ENCODE data around the gene MAP2K5. TPM values are rescaled to one million over a fixed set of nuclear protein-coding genes. Genes with fewer than 3 reads are reported as not detected.

The MAP2K5 gene
- total and polyA plus RNA-seq, 4 donors: 3.8 to 6.4 (median 5.6) TPM

DNA sequence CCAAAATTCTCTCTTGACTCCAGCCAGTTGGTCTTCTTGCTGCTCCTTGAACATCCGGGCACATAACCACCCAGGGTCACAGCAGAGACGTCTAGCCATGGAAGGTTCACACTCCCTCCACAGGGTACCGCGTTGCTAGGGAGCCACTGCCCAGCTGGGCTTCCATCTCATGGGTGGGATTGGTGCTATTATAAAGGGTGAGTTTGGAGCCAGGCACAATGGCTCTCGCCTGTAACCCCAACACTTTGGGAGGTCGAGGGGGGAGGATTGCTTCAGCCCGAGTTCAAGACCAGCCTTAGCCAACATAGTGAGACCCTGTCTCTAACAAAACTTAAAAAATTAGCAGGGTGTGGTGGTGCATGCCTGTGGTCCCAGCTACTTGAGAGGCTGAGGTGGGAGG lies 265.3 kb downstream of the MAP2K5 start:
- Histone ChIP-seq H3K27ac (ENCODE audit: low read depth in 1 of 2, low read length in 2 of 2) (no peak overlapping the region), H3K4me1 (ENCODE audit: control insufficient read depth in 4 of 4, insufficient read depth in 4 of 4, low read length in 3 of 4) (no peaks in the 10 kb centered on the region), H3K36me3 (ENCODE audit: control insufficient read depth in 4 of 4, insufficient read depth in 3 of 4, low read depth in 1 of 4, low read length in 3 of 4) (peaks cover 0 to 8% (median 1%) of the 10 kb centered on the region in 4 donors), H3K4me3 (ENCODE audit: low read depth in 1 of 3, low read length in 3 of 3) (no peak overlapping the region), H3K9me3 (ENCODE audit: control insufficient read depth in 4 of 4, low read length in 3 of 4) (no peaks in the 10 kb centered on the region), H3K27me3 (ENCODE audit: control insufficient read depth in 4 of 4, insufficient read depth in 4 of 4, low read length in 3 of 4) (no peaks in the 10 kb centered on the region), H3K9ac (ENCODE audit: low read depth in 1 of 2, low read length in 2 of 2) (no peak overlapping the region)
- DNase-seq (ENCODE audit: low spot score): no peak
- TF ChIP-seq, protein P1, sequence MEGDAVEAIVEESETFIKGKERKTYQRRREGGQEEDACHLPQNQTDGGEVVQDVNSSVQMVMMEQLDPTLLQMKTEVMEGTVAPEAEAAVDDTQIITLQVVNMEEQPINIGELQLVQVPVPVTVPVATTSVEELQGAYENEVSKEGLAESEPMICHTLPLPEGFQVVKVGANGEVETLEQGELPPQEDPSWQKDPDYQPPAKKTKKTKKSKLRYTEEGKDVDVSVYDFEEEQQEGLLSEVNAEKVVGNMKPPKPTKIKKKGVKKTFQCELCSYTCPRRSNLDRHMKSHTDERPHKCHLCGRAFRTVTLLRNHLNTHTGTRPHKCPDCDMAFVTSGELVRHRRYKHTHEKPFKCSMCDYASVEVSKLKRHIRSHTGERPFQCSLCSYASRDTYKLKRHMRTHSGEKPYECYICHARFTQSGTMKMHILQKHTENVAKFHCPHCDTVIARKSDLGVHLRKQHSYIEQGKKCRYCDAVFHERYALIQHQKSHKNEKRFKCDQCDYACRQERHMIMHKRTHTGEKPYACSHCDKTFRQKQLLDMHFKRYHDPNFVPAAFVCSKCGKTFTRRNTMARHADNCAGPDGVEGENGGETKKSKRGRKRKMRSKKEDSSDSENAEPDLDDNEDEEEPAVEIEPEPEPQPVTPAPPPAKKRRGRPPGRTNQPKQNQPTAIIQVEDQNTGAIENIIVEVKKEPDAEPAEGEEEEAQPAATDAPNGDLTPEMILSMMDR (IDR thresholded peaks at IDR 0.05; ENCODE audit: low read depth, low read length, missing input control): no peak
- 97% methylated on average over 7 of the region's 7 CpGs for WGBS

DNA sequence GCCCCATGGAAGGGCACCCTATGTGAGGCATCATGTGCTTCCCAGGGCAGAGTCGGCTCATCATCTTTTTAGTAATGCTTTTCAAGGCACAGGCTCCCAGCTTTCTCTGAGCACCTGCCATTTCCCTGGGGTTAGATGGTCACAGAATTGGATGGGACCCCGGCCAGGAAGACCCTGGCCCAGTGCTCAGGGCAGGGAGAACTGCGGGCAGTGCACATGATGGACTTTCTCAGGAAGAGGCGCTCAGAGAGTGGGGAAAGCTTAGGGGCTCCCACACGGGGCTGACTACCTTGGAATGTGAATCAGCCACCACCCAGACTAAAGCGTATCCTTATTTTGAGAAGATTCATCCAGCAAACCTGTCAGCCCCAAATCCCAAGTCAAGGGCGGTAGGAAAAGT lies 266.3 kb downstream of the MAP2K5 start:
- no peak for TF ChIP-seq RAD21 (IDR thresholded peaks at IDR 0.05)
- TF ChIP-seq FOXA1 (IDR thresholded peaks at IDR 0.05): no peak
- TF ChIP-seq HNF4A (conservative IDR thresholded peaks at IDR 0.05): no peak
- TF ChIP-seq GABPA (IDR thresholded peaks at IDR 0.05 in 1 of 2, conservative IDR thresholded peaks at IDR 0.05 in 1 of 2): no peak
- TF ChIP-seq NR2F2 (IDR thresholded peaks at IDR 0.05): no peak
- TF ChIP-seq YY1 (IDR thresholded peaks at IDR 0.05): no peak
- no peak for TF ChIP-seq TAF1 (conservative IDR thresholded peaks at IDR 0.05)
- TF ChIP-seq JUND (IDR thresholded peaks at IDR 0.05): no peak
- TF ChIP-seq, protein P2, sequence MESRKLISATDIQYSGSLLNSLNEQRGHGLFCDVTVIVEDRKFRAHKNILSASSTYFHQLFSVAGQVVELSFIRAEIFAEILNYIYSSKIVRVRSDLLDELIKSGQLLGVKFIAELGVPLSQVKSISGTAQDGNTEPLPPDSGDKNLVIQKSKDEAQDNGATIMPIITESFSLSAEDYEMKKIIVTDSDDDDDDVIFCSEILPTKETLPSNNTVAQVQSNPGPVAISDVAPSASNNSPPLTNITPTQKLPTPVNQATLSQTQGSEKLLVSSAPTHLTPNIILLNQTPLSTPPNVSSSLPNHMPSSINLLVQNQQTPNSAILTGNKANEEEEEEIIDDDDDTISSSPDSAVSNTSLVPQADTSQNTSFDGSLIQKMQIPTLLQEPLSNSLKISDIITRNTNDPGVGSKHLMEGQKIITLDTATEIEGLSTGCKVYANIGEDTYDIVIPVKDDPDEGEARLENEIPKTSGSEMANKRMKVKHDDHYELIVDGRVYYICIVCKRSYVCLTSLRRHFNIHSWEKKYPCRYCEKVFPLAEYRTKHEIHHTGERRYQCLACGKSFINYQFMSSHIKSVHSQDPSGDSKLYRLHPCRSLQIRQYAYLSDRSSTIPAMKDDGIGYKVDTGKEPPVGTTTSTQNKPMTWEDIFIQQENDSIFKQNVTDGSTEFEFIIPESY (IDR thresholded peaks at IDR 0.05): no peak
- no peak for TF ChIP-seq FOXA2 (IDR thresholded peaks at IDR 0.05)
- H3K4me1 ChIP-seq (ENCODE audit: control insufficient read depth in 4 of 4, insufficient read depth in 4 of 4, low read length in 3 of 4): no peaks in the 10 kb centered on the region
- H3K27ac ChIP-seq (ENCODE audit: low read depth in 1 of 2, low read length in 2 of 2): no peak overlapping the region
- peaks cover 0 to 8% (median 1%) of the 10 kb centered on the region in 4 donors for H3K36me3 ChIP-seq (ENCODE audit: control insufficient read depth in 4 of 4, insufficient read depth in 3 of 4, low read depth in 1 of 4, low read length in 3 of 4)
- no peaks in the 10 kb centered on the region for H3K9me3 ChIP-seq (ENCODE audit: control insufficient read depth in 4 of 4, low read length in 3 of 4)
- no peak overlapping the region for H3K9ac ChIP-seq (ENCODE audit: low read depth in 1 of 2, low read length in 2 of 2)
- H3K27me3 ChIP-seq (ENCODE audit: control insufficient read depth in 4 of 4, insufficient read depth in 4 of 4, low read length in 3 of 4): no peaks in the 10 kb centered on the region
- DNase-seq (ENCODE audit: low spot score): no peak
- WGBS: 95% methylated on average over 7 of the region's 7 CpGs
- H3K4me3 ChIP-seq (ENCODE audit: low read depth in 1 of 3, low read length in 3 of 3): no peak overlapping the region

DNA sequence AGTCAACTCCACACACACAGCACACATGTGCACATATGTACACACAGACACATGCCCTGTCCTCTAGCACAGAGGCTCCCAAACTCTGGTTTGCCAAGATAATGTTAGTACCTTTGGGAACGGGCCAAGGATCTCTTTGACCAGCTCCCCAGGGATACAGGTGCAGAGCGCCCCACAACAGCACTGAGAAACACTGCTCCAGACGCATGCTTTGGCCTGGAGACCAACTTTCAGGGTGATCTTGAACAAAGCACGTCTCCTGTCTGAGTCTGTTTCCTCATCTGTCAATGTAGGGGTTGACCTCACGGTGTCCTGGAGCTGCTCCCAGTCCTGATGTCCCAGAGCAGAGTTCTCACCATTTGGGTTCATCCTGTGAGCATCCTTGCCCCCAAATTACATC lies 266.9 kb downstream of the MAP2K5 start:
- Histone ChIP-seq H3K27ac (ENCODE audit: low read depth in 1 of 2, low read length in 2 of 2) (no peak overlapping the region), H3K27me3 (ENCODE audit: control insufficient read depth in 4 of 4, insufficient read depth in 4 of 4, low read length in 3 of 4) (no peaks in the 10 kb centered on the region), H3K4me3 (ENCODE audit: low read depth in 1 of 3, low read length in 3 of 3) (no peak overlapping the region), H3K4me1 (ENCODE audit: control insufficient read depth in 4 of 4, insufficient read depth in 4 of 4, low read length in 3 of 4) (no peaks in the 10 kb centered on the region), H3K36me3 (ENCODE audit: control insufficient read depth in 4 of 4, insufficient read depth in 3 of 4, low read depth in 1 of 4, low read length in 3 of 4) (peaks cover 0 to 8% (median 1%) of the 10 kb centered on the region in 4 donors), H3K9ac (ENCODE audit: low read depth in 1 of 2, low read length in 2 of 2) (no peak overlapping the region), H3K9me3 (ENCODE audit: control insufficient read depth in 4 of 4, low read length in 3 of 4) (no peaks in the 10 kb centered on the region)
- no peak for DNase-seq (ENCODE audit: low spot score)
- WGBS: 94% methylated on average over 5 of the region's 5 CpGs
- TF ChIP-seq RXRA (IDR thresholded peaks at IDR 0.05) (no peak), FOXA2 (IDR thresholded peaks at IDR 0.05) (no peak), JUND (IDR thresholded peaks at IDR 0.05) (no peak), RAD21 (IDR thresholded peaks at IDR 0.05) (no peak), GABPA (IDR thresholded peaks at IDR 0.05 in 1 of 2, conservative IDR thresholded peaks at IDR 0.05 in 1 of 2) (no peak), EGR1 (IDR thresholded peaks at IDR 0.05; ENCODE audit: low read depth in 2 of 2) (no peak), TAF1 (conservative IDR thresholded peaks at IDR 0.05) (no peak), HNF4G (IDR thresholded peaks at IDR 0.05) (no peak), YY1 (IDR thresholded peaks at IDR 0.05) (no peak), SP1 (IDR thresholded peaks at IDR 0.05) (no peak), HNF4A (conservative IDR thresholded peaks at IDR 0.05) (no peak), FOXA1 (IDR thresholded peaks at IDR 0.05) (no peak)
- TF ChIP-seq, protein P3, sequence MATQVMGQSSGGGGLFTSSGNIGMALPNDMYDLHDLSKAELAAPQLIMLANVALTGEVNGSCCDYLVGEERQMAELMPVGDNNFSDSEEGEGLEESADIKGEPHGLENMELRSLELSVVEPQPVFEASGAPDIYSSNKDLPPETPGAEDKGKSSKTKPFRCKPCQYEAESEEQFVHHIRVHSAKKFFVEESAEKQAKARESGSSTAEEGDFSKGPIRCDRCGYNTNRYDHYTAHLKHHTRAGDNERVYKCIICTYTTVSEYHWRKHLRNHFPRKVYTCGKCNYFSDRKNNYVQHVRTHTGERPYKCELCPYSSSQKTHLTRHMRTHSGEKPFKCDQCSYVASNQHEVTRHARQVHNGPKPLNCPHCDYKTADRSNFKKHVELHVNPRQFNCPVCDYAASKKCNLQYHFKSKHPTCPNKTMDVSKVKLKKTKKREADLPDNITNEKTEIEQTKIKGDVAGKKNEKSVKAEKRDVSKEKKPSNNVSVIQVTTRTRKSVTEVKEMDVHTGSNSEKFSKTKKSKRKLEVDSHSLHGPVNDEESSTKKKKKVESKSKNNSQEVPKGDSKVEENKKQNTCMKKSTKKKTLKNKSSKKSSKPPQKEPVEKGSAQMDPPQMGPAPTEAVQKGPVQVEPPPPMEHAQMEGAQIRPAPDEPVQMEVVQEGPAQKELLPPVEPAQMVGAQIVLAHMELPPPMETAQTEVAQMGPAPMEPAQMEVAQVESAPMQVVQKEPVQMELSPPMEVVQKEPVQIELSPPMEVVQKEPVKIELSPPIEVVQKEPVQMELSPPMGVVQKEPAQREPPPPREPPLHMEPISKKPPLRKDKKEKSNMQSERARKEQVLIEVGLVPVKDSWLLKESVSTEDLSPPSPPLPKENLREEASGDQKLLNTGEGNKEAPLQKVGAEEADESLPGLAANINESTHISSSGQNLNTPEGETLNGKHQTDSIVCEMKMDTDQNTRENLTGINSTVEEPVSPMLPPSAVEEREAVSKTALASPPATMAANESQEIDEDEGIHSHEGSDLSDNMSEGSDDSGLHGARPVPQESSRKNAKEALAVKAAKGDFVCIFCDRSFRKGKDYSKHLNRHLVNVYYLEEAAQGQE (IDR thresholded peaks at IDR 0.05): no peak
- TF ChIP-seq, protein P4, sequence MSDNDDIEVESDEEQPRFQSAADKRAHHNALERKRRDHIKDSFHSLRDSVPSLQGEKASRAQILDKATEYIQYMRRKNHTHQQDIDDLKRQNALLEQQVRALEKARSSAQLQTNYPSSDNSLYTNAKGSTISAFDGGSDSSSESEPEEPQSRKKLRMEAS (IDR thresholded peaks at IDR 0.05): no peak
- TF ChIP-seq, protein P1 (IDR thresholded peaks at IDR 0.05; ENCODE audit: low read depth, low read length, missing input control): no peak
- TF ChIP-seq, protein P5, sequence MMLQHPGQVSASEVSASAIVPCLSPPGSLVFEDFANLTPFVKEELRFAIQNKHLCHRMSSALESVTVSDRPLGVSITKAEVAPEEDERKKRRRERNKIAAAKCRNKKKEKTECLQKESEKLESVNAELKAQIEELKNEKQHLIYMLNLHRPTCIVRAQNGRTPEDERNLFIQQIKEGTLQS (IDR thresholded peaks at IDR 0.05): no peak

All from liver (tissue), 9 donors.